Measurements from ENCODE around the gene NOL4.

Gene NOL4

GRCh38 chr18:34189656-34190435, 34.9 kb downstream of the NOL4 start:
- DNase-seq, result no peak

All from suppressor macrophage treated with lipopolysaccharide for 1 hour (primary cell).